ENCODE results near the gene SUGCT.

DNA sequence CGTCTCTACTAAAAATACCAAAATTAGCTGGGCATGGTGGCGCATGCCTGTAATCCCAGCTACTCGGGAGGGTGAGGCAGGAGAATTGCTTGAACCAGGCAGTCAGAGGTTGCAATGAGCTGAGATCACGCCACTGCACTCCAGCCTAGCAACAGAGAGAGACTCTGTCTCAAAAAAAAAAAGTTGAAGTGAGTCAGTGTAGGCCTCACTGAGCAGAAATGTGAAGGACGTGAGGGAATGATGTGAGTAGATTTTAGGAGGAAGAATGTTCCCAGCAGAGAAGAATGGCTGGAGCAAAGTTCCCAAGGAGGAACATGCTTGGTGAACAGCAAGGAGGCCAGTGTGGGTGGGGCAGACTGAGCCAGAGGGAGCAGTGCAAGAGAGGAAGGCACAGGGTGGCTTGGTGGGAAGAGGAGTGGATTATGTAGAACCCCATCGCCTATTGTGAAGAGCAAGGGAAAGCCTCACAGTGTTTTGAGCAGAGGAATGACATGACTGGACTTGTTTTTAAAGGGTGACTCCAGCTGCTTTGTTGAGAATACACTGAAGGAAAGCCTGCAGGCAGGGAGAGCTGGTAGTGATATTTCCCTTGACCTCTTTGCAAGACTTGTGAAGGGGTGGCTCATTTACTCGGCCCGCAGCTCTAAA, 708.7 kb downstream of the SUGCT start:
- TF ChIP-seq CTCF (IDR thresholded peaks at IDR 0.05), result no peak
- no peak for TF ChIP-seq POLR2A (IDR thresholded peaks at IDR 0.05)
